Renal cortex interstitium (tissue), 15 donors: ENCODE data around the gene PGPEP1. TPM values are rescaled to one million over a fixed set of nuclear protein-coding genes. Genes with fewer than 3 reads are reported as not detected.

Source experiments
- DNase-seq, 11 donors: peaks; one replicate each; pipeline ENCODE4 v3.0.0-alpha.2; 2013; ENCODE audit warnings: low read depth in 9 of 11, low spot score in 4 of 11; ENCODE audit errors: extremely low read depth in 1 of 11
- long read RNA-seq, 16 experiments: transcript quantifications; one replicate each; lab custom pipeline, GENCODE V29; 2026
- polyA plus RNA-seq, 3 donors: library from polyadenylated mRNA; unstranded; fragments of 120-200 nt; gene quantifications; one replicate each; pipeline ENCODE4 v1.2.1, GENCODE V29; 2013; ENCODE audit not compliant: insufficient read length in 3 of 3

PGPEP1 gene
- 10 to 100 TPM; 20.9 to 35.3 (median 22.0) TPM for polyA plus RNA-seq
- long read RNA-seq, donor 1, full-length matches to known transcripts = 3 of 3 reads
- long read RNA-seq, donor 1, partial matches to known transcripts = 0 of 3 reads
- long read RNA-seq, donor 1, other reads (novel, unspliced or antisense) = 0 of 3 reads
- long read RNA-seq, donor 2, partial matches to known transcripts = 9 of 11 reads
- long read RNA-seq, donor 2, other reads (novel, unspliced or antisense) = 0 of 11 reads
- long read RNA-seq, donor 3 = 0 reads
- long read RNA-seq, donor 4, full-length matches to known transcripts = 2 of 2 reads
- long read RNA-seq, donor 4, partial matches to known transcripts = 0 of 2 reads
- long read RNA-seq, donor 4, other reads (novel, unspliced or antisense) = 0 of 2 reads
- long read RNA-seq, donor 5, full-length matches to known transcripts = 5 of 25 reads
- long read RNA-seq, donor 5, partial matches to known transcripts = 15 of 25 reads
- long read RNA-seq, donor 5, other reads (novel, unspliced or antisense) = 5 of 25 reads
- long read RNA-seq, donor 6, partial matches to known transcripts = 0 of 3 reads
- long read RNA-seq, donor 6, other reads (novel, unspliced or antisense) = 0 of 3 reads
- long read RNA-seq, donor 7, partial matches to known transcripts = 0 of 1 reads
- long read RNA-seq, donor 7, other reads (novel, unspliced or antisense) = 0 of 1 reads
- long read RNA-seq, donor 8 = 0 reads
- long read RNA-seq, donor 9, full-length matches to known transcripts = 1 of 7 reads
- long read RNA-seq, donor 9, partial matches to known transcripts = 6 of 7 reads
- long read RNA-seq, donor 9, other reads (novel, unspliced or antisense) = 0 of 7 reads
- long read RNA-seq, donor 10, partial matches to known transcripts = 9 of 9 reads
- long read RNA-seq, donor 10, other reads (novel, unspliced or antisense) = 0 of 9 reads
- long read RNA-seq, donor 11, full-length matches to known transcripts = 3 of 3 reads
- long read RNA-seq, donor 11, partial matches to known transcripts = 0 of 3 reads
- long read RNA-seq, donor 11, other reads (novel, unspliced or antisense) = 0 of 3 reads
- long read RNA-seq, donor 12 = 0 reads
- long read RNA-seq, donor 13, partial matches to known transcripts = 0 of 1 reads
- long read RNA-seq, donor 13, other reads (novel, unspliced or antisense) = 0 of 1 reads
- long read RNA-seq, donor 14, full-length matches to known transcripts = 1 of 1 reads
- long read RNA-seq, donor 14, partial matches to known transcripts = 0 of 1 reads
- long read RNA-seq, donor 14, other reads (novel, unspliced or antisense) = 0 of 1 reads
- long read RNA-seq, donor 15, partial matches to known transcripts = 0 of 1 reads
- long read RNA-seq, donor 15, other reads (novel, unspliced or antisense) = 0 of 1 reads
- long read RNA-seq, donor 16, full-length matches to known transcripts = 2 of 7 reads
- long read RNA-seq, donor 16, partial matches to known transcripts = 0 of 7 reads
- long read RNA-seq, donor 16, other reads (novel, unspliced or antisense) = 5 of 7 reads

GRCh38 chr19:18340190-18340989, at the start of gene PGPEP1:
TSS of gene PGPEP1 (plus strand) at chr19:18340598. CDS start at chr19:18340682, 84 bp downstream.
- DNase-seq = peak in 1 of 11 donors; percentile 42

GRCh38 chr19:18291019-18291524, 49.3 kb upstream of the PGPEP1 start:
- no peak for DNase-seq

- DNase-seq = peak in 8 of 11 donors; percentile 80 to 88 (median 83)
Measured at GRCh38 chr19:18291590-18292461, 48.6 kb upstream of the PGPEP1 start.

- no peak for DNase-seq
Measured at GRCh38 chr19:18292462-18292809, 48.0 kb upstream of the PGPEP1 start.

- DNase-seq = peak in 5 of 11 donors; percentile 76 to 86 (median 79)
Measured at GRCh38 chr19:18292810-18293641, 47.4 kb upstream of the PGPEP1 start.

- DNase-seq = no peak
Measured at GRCh38 chr19:18293642-18294466, 46.5 kb upstream of the PGPEP1 start.

GRCh38 chr19:18294467-18294864, 45.9 kb upstream of the PGPEP1 start:
- DNase-seq = no peak

GRCh38 chr19:18295034-18295451, 45.4 kb upstream of the PGPEP1 start:
- no peak for DNase-seq

- no peak for DNase-seq
Measured at GRCh38 chr19:18297308-18297707, 43.1 kb upstream of the PGPEP1 start.

- no peak for DNase-seq
Measured at GRCh38 chr19:18298601-18299000, 41.8 kb upstream of the PGPEP1 start.

GRCh38 chr19:18299654-18300053, 40.7 kb upstream of the PGPEP1 start:
- DNase-seq = no peak

- DNase-seq = no peak
Measured at GRCh38 chr19:18300930-18301717, 39.3 kb upstream of the PGPEP1 start.

GRCh38 chr19:18301718-18302111, 38.7 kb upstream of the PGPEP1 start:
- DNase-seq = no peak

GRCh38 chr19:18304208-18304457, 36.3 kb upstream of the PGPEP1 start:
- DNase-seq = no peak
